T-helper 22 cell (primary cell): ENCODE results near the gene PEAR1.
"Not testable (repeated sequence)": the region's sequence is repeated elsewhere in the genome, so short reads cannot be mapped to it uniquely, and the experiment has no call there.

Experiments
- DNase-seq: peaks from one replicate; pipeline ENCODE4 v3.0.0-alpha.2; 2020; ENCODE audit warnings: low read depth

Gene PEAR1

DNA sequence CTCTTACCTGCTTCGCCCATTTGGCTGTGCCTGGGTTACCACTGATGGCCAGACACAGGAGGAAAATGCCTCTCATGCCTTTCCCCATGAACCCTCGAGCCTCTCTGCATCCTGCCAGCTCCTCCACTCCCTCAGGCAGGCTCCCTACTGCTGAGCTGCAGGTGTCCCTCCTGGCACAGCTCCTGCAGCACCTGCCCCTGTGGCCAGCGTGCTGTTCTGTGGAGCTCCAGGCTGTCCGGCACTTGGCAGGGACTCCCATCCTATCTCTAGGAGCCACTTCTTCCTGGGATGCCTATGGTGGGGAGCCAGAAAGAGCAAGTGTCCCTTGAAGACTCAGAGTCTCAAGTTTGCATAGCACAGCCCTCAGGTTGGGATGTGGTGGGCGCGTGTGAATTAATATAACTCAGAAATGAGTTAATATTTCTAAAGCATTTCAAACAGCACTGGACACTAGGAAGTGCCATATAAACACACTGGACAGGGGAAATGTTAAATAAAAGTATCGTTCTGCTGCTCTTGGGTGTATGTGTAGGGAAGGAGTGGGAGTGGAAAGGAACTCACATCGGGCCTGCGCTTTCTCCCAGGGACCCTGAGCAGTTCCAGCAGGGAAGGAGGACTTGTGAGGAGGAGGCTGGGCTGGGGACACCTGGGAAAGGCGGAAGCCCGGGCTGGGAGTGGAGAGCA lies 29.6 kb downstream of the PEAR1 start:
- DNase-seq = no peak

DNA sequence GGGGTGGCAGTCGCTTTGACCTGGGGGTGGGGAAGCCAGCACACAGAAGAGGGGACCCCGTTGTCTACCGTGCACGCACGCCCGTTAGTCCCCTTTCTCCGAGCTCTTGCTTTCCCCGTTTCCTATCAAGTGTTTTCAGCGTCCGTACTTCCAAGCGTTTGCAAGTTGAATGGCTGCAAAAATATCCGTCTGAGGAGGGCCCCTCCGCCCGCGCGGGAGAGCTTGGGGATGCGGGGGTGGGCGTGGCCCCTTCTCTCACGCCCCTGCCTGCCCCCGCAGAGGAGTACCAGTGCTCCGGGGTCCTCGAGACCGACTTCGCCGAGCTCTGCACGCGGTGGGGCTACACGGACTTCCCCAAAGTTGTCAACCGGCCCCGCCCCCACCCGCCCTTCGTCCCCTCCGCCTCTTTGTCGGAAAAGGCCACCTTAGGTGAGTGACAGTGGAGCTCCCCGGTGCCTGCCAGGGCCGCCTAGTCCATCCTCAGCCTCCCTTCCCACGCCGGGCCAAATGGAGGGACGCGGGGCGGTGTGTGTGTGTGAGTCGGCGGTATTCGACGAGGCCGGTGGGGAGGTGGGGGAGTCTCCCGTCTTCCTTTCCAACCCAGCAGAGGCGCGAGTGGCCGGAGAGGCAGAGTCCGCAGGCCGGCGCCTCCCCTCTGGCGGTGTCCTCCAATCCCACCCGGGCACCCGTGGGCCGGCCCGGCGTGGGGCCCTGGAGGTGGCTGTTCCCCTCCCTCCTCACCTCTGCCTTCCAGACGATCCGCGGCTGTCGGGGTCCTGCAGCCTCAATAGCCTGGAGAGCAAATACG lies 30.4 kb downstream of the PEAR1 start:
- DNase-seq = no peak

GRCh38 chr1:156924478-156925153 lies 31.1 kb downstream of the PEAR1 start:
- no peak for DNase-seq

DNA sequence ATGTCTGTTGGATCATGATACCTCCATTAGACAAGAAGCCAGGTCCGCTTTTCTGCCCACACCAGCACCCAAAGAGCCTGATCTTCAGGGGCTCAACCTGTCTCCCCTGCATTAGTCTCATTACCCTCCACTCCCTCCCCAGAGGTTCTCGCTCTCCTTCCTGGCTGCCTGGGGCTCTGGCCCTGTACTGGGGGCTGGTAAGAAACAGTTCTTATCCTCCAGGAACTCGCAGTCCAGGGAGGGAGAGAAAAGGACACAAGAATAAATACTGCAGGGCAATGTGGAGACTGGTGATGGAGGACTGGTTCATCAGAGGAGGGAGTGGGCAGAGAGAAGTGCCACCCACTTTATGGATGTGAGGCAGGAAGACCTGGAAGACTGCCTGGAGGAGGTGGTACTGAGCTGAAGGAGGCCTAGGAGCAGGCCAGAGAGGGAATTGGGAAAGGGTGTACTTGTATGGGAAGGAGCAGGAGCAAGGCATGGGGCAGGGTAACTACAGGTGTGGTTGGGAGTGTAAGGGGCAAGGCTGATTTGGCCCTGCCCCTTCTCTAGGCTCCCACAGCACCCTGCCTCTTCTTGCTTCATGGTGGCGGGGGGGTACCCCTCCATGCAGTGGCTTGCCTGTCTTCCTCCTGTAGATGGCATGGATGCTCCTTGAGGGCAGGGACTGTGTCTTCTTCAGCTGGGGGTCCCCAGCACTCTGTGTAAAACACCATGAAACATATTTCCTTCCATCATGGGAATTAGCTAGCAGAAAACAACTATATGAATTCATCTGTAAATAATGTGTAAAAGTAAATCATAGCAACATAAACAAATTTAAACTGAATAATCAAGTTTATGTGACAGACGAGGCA lies 31.9 kb downstream of the PEAR1 start:
- DNase-seq = no peak

- DNase-seq = no peak
Measured at GRCh38 chr1:156926175-156926574, 32.7 kb downstream of the PEAR1 start.

DNA sequence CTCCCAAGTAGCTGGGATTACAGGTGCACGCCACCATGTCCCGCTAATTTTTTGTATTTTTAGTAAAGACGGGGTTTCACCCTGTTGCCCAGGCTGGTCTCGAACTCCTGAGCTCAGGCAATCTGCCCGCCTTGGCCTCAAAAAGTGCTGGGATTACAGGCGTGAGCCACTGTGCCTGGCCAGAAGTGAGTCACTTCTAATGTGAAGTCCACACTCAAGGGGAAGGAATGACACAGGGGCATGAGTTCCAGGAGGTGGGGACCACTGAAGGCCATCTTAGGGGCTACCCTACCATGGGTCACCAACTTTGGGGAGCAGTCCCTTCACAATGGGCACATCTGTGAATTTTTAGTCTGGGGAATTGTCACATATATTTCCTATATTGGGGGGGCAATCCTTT lies 33.2 kb downstream of the PEAR1 start:
- DNase-seq = not testable (repeated sequence)

- peak; percentile 33 for DNase-seq
Measured at GRCh38 chr1:156927215-156928042, 33.9 kb downstream of the PEAR1 start.

- no peak for DNase-seq
Measured at GRCh38 chr1:156928043-156928602, 34.6 kb downstream of the PEAR1 start.

DNA sequence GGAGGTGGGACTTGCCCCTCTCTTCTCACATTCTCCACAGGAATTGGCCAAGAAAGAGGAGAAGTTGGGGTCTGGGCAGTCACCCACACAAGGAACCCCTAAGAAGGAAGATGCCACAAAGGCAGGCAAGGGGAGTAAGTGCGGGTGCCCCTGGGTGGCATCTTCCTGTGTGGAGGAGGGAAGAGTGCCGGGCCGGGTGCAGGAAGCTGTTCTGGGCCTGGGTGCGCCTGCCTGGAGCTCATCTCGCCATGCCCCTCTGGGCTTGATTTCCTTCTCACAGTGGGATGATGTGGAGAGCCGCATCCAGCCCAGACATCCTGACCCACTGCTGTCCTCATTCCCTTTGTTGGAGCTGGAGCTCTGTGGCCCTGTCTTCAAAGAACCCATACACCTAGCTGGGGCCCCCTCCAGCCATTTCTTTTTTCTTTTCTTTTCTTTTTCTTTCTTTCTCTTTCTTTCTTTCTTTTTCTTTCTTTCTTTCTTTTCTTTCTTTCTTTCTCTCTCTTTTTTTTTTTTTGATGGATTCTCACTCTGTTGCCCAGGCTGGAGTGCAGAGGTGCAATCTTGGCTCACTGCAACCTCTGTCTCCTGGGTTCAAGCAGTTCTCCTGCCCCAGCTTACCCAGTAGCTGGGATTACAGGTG lies 36.2 kb downstream of the PEAR1 start:
- DNase-seq = no peak

DNA sequence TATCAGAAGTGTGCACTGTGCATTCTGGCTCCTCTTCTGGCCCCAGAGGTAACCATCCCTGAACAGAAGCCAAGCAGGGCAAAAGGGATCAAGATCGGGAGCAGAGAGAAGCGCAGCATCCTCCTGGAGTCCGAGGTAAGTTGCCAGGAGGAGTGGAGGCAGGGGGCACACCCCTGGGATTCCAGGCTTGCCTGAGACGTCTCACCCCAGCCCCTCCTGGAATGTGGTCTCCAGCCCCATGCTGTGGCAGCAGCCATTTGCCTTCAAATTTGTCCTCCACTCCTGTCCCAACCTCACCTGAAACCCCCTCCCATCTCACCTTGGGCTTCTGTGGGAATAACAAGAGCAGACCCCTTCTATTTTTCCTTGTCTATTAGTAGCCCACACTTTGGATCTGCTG lies 37.0 kb downstream of the PEAR1 start:
- no peak for DNase-seq

- DNase-seq = no peak
Measured at GRCh38 chr1:156931211-156931952, 37.9 kb downstream of the PEAR1 start.

GRCh38 chr1:156931974-156932710 lies 38.6 kb downstream of the PEAR1 start:
- no peak for DNase-seq

DNA sequence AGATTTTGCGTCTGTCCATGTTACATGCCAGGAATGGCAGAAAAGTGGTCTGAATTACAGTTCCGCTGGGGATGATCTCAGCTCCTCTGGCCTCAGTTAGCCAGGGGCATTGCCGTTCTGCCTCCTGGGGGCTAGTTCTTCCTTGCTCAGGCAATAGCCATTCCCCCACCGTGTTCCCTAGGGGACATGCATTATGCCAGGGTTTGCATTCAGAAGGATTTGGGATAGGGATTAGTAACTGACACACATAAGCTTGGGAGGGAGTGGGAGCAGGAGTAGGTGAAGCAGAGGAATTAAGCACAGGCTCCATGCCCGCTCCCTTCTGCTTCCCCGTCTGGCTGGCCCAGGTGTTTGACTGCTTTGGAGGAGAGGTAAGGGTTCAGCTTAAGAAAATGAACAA lies 39.6 kb downstream of the PEAR1 start:
- no peak for DNase-seq

- no peak for DNase-seq
Measured at GRCh38 chr1:156935505-156936128, 42.1 kb downstream of the PEAR1 start.

- DNase-seq = no peak
Measured at GRCh38 chr1:156936191-156936590, 42.7 kb downstream of the PEAR1 start.

GRCh38 chr1:156936721-156937220 lies 43.3 kb downstream of the PEAR1 start:
- no peak for DNase-seq

- no peak for DNase-seq
Measured at GRCh38 chr1:156937883-156938282, 44.4 kb downstream of the PEAR1 start.

GRCh38 chr1:156938813-156939212 lies 45.3 kb downstream of the PEAR1 start:
- no peak for DNase-seq
